Gastroesophageal sphincter (tissue), 3 donors: ENCODE data around the gene ZNF18.

Source experiments
- POLR2A ChIP-seq, 2 donors: fragments of 450-650 bp; IDR thresholded peaks; one replicate each; pipeline ENCODE4 v1.6.1; 2017; ENCODE audit warnings: antibody characterized with exemption in 2 of 2, mild to moderate bottlenecking in 2 of 2, moderate library complexity in 1 of 2
- POLR2AphosphoS5 ChIP-seq: sonication (generic); formaldehyde crosslinking; IDR thresholded peaks from one replicate; pipeline ENCODE4 v1.6.1; 2017; ENCODE audit warnings: antibody characterized with exemption
- TF ChIP-seq, protein P1 (sequence below), 4 experiments: fragments of 200-600 bp in 2 of 4; fragments of 450-650 bp in 2 of 4; sonication (generic) in 1 of 4; IDR thresholded peaks; one replicate each; pipeline ENCODE4 v1.5.1; 2017 to 2019; ENCODE audit warnings: antibody characterized with exemption in 4 of 4, mild to moderate bottlenecking in 2 of 4, moderate library complexity in 2 of 4

DNA sequence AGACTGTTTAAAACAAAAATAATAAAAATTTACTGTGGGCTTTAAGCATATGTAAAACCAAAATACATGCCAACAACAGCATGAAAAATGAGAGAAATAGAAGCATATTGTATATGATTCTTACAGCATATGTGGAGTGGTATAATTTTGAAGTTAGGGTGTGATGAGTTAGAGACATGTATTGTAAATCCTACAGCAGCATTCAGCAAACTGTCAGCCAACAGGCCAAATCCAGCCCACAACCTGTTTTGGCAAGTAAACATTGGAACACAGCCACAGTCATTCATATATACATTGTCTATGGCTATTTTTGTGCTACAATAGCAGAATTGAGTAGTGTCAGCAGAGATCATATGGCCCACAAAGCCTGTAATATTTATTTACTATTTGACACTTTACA is 42.3 kb downstream of the ZNF18 start:
- TF ChIP-seq, protein P1, sequence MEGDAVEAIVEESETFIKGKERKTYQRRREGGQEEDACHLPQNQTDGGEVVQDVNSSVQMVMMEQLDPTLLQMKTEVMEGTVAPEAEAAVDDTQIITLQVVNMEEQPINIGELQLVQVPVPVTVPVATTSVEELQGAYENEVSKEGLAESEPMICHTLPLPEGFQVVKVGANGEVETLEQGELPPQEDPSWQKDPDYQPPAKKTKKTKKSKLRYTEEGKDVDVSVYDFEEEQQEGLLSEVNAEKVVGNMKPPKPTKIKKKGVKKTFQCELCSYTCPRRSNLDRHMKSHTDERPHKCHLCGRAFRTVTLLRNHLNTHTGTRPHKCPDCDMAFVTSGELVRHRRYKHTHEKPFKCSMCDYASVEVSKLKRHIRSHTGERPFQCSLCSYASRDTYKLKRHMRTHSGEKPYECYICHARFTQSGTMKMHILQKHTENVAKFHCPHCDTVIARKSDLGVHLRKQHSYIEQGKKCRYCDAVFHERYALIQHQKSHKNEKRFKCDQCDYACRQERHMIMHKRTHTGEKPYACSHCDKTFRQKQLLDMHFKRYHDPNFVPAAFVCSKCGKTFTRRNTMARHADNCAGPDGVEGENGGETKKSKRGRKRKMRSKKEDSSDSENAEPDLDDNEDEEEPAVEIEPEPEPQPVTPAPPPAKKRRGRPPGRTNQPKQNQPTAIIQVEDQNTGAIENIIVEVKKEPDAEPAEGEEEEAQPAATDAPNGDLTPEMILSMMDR (IDR thresholded peaks at IDR 0.05) = no peak
- TF ChIP-seq POLR2A (IDR thresholded peaks at IDR 0.05) (no peak), POLR2AphosphoS5 (no peak)
